COLO829 (cell line): ENCODE measurements around the gene MAGEB1.

Source experiments
- DNase-seq: peaks from one replicate; pipeline ENCODE4 v3.0.0; 2012; ENCODE audit warnings: low spot score

Gene MAGEB1

GRCh38 chrX:30246769-30247489 lies at the start of gene MAGEB1:
Gene MAGEB1, plus strand, starts transcription at chrX:30247146. Its CDS starts 3,348 bp downstream, at chrX:30250494.
- no peak for DNase-seq

- no peak for DNase-seq
These were observed 34.8 kb upstream of the MAGEB1 start for GRCh38 chrX:30212172-30212571.

- DNase-seq: peak; percentile 38
These were observed 31.5 kb upstream of the MAGEB1 start, which contains the start of gene MAGEB2 for GRCh38 chrX:30215357-30215843. Gene MAGEB2, plus strand, starts transcription at chrX:30215563. Its CDS starts 3,018 bp downstream, at chrX:30218581.

GRCh38 chrX:30217465-30217864 lies 29.5 kb upstream of the MAGEB1 start:
- DNase-seq: no peak

GRCh38 chrX:30219372-30219771 lies 27.6 kb upstream of the MAGEB1 start:
- DNase-seq: no peak

- no peak for DNase-seq
These were observed 26.3 kb upstream of the MAGEB1 start for GRCh38 chrX:30220661-30221060.

GRCh38 chrX:30224536-30224935 lies 22.4 kb upstream of the MAGEB1 start:
- no peak for DNase-seq

GRCh38 chrX:30228526-30228925 lies 18.4 kb upstream of the MAGEB1 start:
- no peak for DNase-seq

- DNase-seq: no peak
These were observed 16.6 kb upstream of the MAGEB1 start, which contains the start of gene MAGEB3 for GRCh38 chrX:30230395-30230794. Gene MAGEB3, plus strand, starts transcription at chrX:30230657. Its CDS starts 5,268 bp downstream, at chrX:30235925.

- no peak for DNase-seq
These were observed 5.1 kb upstream of the MAGEB1 start, which contains the start of gene MAGEB4 for GRCh38 chrX:30241724-30242415. Gene MAGEB4, plus strand, starts transcription at chrX:30242000. Its CDS starts 136 bp downstream, at chrX:30242136.

- no peak for DNase-seq
These were observed 1.9 kb downstream of the MAGEB1 start for GRCh38 chrX:30248854-30249253.

GRCh38 chrX:30253257-30253656 lies 6.3 kb downstream of the MAGEB1 start:
- no peak for DNase-seq

GRCh38 chrX:30259927-30260326 lies 13.0 kb downstream of the MAGEB1 start:
- no peak for DNase-seq

GRCh38 chrX:30261012-30261411 lies 14.1 kb downstream of the MAGEB1 start:
- DNase-seq: no peak

GRCh38 chrX:30262763-30263162 lies 15.8 kb downstream of the MAGEB1 start:
- DNase-seq: no peak

- no peak for DNase-seq
These were observed 23.7 kb downstream of the MAGEB1 start for GRCh38 chrX:30270639-30271038.

GRCh38 chrX:30275498-30275897 lies 28.6 kb downstream of the MAGEB1 start:
- DNase-seq: no peak

GRCh38 chrX:30278365-30278764 lies 31.4 kb downstream of the MAGEB1 start:
- DNase-seq: no peak

GRCh38 chrX:30280428-30280827 lies 33.5 kb downstream of the MAGEB1 start:
- no peak for DNase-seq

GRCh38 chrX:30282527-30282926 lies 35.6 kb downstream of the MAGEB1 start:
- DNase-seq: no peak

- peak; percentile 86 for DNase-seq
These were observed 36.7 kb downstream of the MAGEB1 start for GRCh38 chrX:30283456-30284200.
